NCI-H82 treated with DMSO at 0.1 percent for 48 hours (cell line): Measurements from ENCODE around the gene KRT7.

Source experiments
- DNase-seq: peaks from one replicate; lab custom pipeline; 2025; ENCODE audit not compliant: unreplicated experiment; lab: John Stamatoyannopoulos, UW

The KRT7 gene

GRCh38 chr12:52211716-52212585 is 21.1 kb upstream of the KRT7 start:
- DNase-seq = no peak

GRCh38 chr12:52212701-52213563 is 20.1 kb upstream of the KRT7 start:
- no peak for DNase-seq

- peak; percentile 18 for DNase-seq
Observed at GRCh38 chr12:52213564-52214420, 19.3 kb upstream of the KRT7 start.

DNA sequence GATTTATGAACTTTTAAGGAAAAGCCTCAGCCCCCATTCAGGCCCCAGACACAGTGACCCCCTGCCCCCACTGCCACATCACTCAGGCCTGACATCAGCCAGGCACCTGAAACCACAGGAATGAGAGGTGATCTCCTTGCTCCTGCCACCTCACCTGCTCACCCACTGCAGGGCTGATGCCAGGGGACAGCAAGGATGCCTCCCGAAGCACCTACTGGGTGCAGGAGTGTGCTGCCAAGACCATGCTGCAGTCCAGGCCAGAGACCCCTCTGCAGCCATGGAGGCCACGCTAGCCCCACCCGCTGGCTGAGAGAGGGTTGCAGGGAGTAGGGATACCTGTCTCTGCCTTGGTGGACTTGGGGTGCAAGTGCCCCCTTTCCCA is 18.6 kb upstream of the KRT7 start:
- DNase-seq = no peak

- no peak for DNase-seq
Observed at GRCh38 chr12:52215587-52216031, 17.4 kb upstream of the KRT7 start.

DNA sequence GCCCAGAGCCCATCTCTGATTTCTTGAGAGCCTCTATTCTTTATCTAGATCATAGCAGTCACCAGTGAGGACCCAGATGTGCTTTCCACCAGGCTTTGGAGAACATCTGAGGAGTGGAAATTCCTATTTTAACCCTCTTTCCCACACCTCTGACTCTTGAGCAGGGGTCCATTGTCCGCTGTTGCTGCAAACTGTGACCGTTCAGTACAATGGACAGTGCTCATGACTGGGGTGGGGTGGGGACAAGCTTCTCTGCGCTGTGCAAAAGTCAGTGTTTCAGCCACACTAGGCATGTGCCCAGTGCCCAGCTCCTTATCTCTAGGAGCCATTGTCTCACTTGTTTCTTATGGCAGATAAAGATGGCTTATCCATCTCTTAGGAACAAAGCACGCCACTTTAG is 16.9 kb upstream of the KRT7 start:
- no peak for DNase-seq

GRCh38 chr12:52216807-52217206 is 16.2 kb upstream of the KRT7 start:
- no peak for DNase-seq

DNA sequence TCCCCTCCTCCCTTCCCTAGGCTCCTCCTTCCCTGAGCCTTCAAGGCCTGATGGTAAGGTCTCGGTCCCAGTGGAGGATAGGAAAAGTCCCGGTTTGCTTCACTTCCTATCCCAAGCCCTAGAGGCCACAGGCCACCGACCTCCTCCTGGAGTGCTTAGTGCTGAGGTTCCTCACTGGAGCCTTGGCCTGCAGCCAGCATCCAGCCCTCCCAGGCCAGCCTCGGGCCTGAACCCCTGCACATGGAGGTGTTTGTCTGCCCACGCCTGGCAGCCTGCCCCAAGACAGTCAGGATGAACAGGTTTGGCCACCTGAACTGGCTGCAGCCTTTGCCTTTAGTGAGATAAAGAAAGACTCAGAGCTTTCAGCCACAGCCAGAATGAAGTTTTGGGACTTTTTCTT is 15.8 kb upstream of the KRT7 start:
- DNase-seq = no peak

DNA sequence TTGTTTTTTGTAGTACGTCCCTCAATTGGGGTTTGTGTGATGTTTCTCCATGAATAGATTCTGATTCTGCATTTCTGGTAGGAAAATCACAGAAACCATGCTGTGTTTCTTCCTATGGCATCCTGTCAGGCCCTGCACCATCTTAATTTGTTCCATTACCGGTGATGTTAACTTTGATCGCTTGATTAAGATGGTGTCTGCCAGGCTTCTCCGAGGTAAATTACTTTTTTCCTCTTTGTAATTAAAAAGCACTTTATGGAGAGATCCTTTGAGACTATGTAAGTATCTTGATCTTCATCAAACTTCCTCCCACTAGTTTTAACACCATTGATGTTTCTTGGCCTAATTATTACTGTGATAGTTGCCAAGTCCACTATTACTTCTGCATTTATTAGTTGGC is 15.0 kb upstream of the KRT7 start:
- no peak for DNase-seq

DNA sequence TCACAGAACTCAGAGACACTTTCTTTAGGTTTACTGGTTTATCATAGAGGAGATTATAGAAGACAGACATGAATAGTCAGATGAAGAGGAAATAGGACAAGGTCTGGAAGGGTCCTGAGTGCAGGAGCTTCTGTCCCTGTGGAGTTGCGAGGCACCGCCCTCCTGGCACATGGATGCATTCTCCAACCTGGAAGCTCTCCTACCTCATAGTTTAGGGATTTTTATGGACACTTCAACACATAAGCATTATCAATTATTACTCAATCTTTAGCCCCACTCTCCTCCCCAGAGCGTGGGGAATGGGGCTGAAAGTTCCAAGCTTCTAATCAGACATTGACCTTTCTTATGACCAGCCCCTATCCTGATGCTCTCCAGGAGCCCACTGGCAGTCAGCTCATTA is 12.6 kb upstream of the KRT7 start:
- DNase-seq = no peak

GRCh38 chr12:52221070-52221781 is 11.8 kb upstream of the KRT7 start:
- no peak for DNase-seq

GRCh38 chr12:52221912-52222457 is 11.1 kb upstream of the KRT7 start:
- DNase-seq = no peak

- DNase-seq = no peak
Observed at GRCh38 chr12:52222692-52223091, 10.4 kb upstream of the KRT7 start.

GRCh38 chr12:52223406-52224039 is 9.5 kb upstream of the KRT7 start:
- no peak for DNase-seq

- DNase-seq = no peak
Observed at GRCh38 chr12:52224151-52224550, 8.9 kb upstream of the KRT7 start.

DNA sequence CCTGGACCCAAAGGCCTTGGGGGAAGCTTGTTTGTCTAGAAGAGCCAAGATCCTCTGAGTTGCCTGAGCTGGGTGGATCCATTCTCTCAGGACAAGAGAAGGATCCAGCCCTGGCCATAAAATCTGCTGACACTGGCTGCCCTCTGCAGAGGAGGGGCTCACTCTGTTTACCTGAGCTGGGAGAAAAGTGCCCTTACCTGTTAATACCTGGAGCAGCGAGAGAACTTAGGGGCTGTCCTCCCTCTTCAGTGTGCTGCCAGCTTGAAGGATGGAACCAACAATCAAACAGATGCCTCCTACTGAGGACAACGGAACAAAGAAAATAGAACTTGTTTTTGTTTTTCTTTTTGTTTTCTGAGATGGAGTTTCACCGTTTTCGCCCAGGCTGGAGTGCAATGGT is 7.3 kb upstream of the KRT7 start:
- DNase-seq = no peak

DNA sequence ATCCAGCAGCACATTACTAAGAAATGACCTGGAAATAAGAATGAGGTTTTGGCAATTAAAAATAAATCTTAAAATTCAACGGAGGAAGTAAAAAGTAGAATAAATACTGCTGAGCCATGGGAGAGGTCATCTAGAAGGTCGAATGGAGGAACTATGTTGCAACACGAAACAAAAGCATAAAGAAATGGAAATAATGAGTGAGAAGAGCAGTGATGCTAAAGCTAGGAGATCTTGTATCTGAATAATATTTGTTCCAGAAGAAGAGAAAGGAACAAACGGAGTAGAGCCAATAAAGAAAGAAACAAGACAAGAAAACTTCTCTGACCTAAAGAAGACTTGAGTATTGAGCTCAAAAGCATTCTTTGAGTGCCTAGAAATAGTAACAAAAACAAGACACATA is 6.6 kb upstream of the KRT7 start:
- no peak for DNase-seq

DNA sequence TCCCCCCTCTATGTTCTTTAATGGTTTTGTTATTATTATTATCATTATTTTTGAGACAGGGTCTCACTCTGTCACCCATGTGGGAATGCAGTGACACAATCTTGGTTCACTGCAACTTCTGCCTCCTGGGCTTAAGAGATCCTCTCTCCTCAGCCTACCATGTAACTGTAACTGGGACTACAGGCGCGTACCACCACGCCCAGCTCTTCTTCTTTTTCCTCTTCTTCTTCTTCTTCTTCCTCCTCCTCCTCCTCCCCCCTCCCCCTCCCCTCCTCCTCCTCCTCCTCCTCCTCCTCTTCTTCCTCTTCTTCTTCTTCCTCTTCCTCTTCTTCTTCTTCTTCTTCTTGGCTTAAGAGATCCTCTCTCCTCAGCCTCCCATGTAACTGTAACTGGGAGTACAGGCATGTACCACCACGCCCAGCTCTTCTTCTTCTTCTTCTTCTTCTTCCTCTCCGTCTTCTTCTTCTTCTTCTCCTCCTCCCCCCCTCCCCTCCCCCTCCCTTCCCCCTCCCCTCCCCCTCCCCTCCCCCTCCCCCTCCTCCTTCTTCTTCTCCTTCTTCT is 5.4 kb upstream of the KRT7 start:
- no peak for DNase-seq

- no peak for DNase-seq
Observed at GRCh38 chr12:52228366-52228765, 4.7 kb upstream of the KRT7 start.

DNA sequence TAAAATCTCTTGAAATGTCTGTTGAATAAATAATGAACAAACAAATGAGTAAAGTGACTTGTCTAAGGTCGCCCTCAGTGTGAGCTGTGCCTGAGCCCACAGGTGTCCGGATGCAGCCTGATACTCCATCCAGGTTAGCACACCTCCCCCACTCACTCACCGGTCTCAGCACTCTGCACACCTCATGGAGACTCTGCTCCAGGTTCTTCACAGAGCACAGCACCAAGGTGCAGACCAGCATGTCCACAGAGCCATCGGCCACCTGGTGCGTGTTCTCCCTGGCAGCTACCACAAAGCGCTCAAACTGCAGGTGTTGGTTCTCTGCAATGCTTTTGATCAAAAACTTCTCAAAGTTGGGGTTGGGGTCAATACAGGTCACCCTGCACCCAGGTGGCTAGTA is 4.1 kb upstream of the KRT7 start:
- DNase-seq = no peak
